ENCODE results near the gene PRRC2B. TPM values are rescaled to one million over a fixed set of nuclear protein-coding genes. Genes with fewer than 3 reads are reported as not detected.
A peak's percentile ranks its signal among the peaks of the same experiment; 100 is the strongest.

The PRRC2B gene
- total RNA-seq, 1 experiment from 2014 or later: 137 TPM

DNA sequence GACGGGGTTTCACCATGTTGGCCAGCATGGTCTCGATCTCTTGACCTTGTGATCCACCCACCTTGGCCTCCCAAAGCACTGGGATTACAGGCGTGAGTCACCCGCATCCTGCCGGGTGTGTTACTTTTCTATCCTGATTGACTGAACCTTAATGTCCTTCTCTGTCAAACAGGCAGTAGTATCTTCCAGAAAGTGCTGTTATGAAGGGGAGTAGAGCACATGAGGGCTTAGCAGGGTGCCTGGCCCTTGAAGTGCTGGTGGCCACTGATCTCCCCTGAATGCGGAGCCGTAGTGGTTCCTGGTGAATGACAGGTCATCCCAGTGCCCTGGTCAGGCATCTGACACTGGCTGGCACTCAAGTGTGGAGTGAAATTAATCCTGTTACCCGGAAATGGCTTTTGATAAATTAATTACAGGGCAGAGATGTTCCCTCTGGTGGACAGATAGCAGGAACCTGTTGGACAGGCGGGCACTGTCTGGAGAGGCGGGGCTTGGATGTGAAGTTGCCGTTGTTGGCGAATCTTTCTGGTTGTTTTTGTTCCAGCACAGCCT is 28.4 kb downstream of the PRRC2B start:
- BruUV-seq (replicated peaks): no TSS peak
- DNase-seq: peak; percentile 40
- Mint-ChIP-seq H3K4me1 (ENCODE audit: low read depth, unreplicated experiment) (peaks cover 57% of the 10 kb centered on the region), H3K27me3 (ENCODE audit: unreplicated experiment) (no peaks in the 10 kb centered on the region), H3K9me3 (ENCODE audit: low read depth, unreplicated experiment) (no peaks in the 10 kb centered on the region), H3K36me3 (ENCODE audit: insufficient read depth, unreplicated experiment) (peaks cover 35% of the 10 kb centered on the region), H3K4me3 (ENCODE audit: low read depth, unreplicated experiment) (peak overlapping the region; percentile 46), H3K27ac (ENCODE audit: unreplicated experiment) (peak overlapping the region; percentile 47)
- TF ChIP-seq, protein P1, sequence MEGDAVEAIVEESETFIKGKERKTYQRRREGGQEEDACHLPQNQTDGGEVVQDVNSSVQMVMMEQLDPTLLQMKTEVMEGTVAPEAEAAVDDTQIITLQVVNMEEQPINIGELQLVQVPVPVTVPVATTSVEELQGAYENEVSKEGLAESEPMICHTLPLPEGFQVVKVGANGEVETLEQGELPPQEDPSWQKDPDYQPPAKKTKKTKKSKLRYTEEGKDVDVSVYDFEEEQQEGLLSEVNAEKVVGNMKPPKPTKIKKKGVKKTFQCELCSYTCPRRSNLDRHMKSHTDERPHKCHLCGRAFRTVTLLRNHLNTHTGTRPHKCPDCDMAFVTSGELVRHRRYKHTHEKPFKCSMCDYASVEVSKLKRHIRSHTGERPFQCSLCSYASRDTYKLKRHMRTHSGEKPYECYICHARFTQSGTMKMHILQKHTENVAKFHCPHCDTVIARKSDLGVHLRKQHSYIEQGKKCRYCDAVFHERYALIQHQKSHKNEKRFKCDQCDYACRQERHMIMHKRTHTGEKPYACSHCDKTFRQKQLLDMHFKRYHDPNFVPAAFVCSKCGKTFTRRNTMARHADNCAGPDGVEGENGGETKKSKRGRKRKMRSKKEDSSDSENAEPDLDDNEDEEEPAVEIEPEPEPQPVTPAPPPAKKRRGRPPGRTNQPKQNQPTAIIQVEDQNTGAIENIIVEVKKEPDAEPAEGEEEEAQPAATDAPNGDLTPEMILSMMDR (IDR thresholded peaks at IDR 0.05; ENCODE audit: unreplicated experiment): no peak
- intact Hi-C loops (cut with micrococcal nuclease; ENCODE audit: unreplicated experiment): loop anchor here (2.0 kb wide), 2 partner anchors 26 to 72 kb away; no protein-coding TSS in a partner anchor
- CTCF ChIA-PET: interaction anchor here (1.3 to 1.8 kb wide), 3 partner anchors 10 to 72 kb away, joined by 3 to 6 read pairs (median 5); no protein-coding TSS in a partner anchor

DNA sequence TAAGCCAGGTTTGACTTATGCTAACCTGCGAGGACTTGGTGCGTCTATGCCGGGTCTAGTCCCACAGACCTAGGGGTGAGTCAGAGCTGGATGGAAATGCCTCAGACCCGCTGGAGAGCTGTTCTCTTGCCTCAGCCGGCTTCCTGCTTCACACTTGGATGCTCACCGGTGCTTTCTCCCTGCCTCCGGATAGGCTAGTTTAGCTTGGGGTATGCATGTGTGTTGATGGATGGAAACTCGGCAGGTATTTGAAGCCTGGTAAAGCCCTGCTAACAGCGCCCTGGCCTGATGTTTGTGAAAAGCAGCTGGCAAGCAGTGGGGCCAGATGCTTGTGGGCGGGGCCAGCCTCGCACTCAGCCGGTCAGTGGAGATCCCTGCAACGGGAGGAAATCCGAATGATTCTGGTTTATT is 29.3 kb downstream of the PRRC2B start:
- peak overlapping the region; percentile 47 for H3K27ac Mint-ChIP-seq (ENCODE audit: unreplicated experiment)
- CTCF ChIA-PET: interaction anchor here (0.6 to 1.8 kb wide), 8 partner anchors 9 to 158 kb away, joined by 3 to 6 read pairs (median 3); no protein-coding TSS in a partner anchor
- H3K4me1 Mint-ChIP-seq (ENCODE audit: low read depth, unreplicated experiment): peaks cover 48% of the 10 kb centered on the region
- no peaks in the 10 kb centered on the region for H3K27me3 Mint-ChIP-seq (ENCODE audit: unreplicated experiment)
- TF ChIP-seq, protein P1 (IDR thresholded peaks at IDR 0.05; ENCODE audit: unreplicated experiment): no peak
- BruUV-seq (replicated peaks): no TSS peak
- peak; percentile 55 for DNase-seq
- peaks cover 33% of the 10 kb centered on the region for H3K36me3 Mint-ChIP-seq (ENCODE audit: insufficient read depth, unreplicated experiment)
- intact Hi-C loops (cut with micrococcal nuclease; ENCODE audit: unreplicated experiment): loop anchor here (2.0 kb wide), 2 partner anchors 26 to 72 kb away; no protein-coding TSS in a partner anchor
- no peaks in the 10 kb centered on the region for H3K9me3 Mint-ChIP-seq (ENCODE audit: low read depth, unreplicated experiment)
- H3K4me3 Mint-ChIP-seq (ENCODE audit: low read depth, unreplicated experiment): peak overlapping the region; percentile 46

DNA sequence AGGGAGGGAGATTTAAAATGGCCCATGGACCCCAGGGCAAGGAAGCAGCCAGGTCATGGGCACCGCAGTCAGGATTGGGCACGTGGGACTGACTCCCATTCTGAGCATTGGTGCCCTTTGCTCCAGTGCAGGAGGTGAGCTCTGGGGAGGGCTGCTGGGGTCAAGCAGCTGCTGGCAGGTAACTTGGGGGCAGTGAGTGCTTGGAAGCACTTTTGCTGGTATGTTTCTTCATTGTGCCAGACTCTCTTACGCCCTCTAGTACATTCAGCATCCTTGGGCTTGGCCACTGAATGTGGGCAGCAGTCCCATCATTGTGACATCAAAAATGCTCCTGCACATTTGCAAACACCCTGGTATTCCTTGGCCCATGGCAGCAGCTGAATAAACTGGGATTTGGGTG is 32.7 kb downstream of the PRRC2B start:
- no peaks in the 10 kb centered on the region for H3K27me3 Mint-ChIP-seq (ENCODE audit: unreplicated experiment)
- H3K4me3 Mint-ChIP-seq (ENCODE audit: low read depth, unreplicated experiment): no peak overlapping the region
- peaks cover 16% of the 10 kb centered on the region for H3K36me3 Mint-ChIP-seq (ENCODE audit: insufficient read depth, unreplicated experiment)
- H3K9me3 Mint-ChIP-seq (ENCODE audit: low read depth, unreplicated experiment): no peaks in the 10 kb centered on the region
- no peak overlapping the region for H3K27ac Mint-ChIP-seq (ENCODE audit: unreplicated experiment)
- intact Hi-C loops (cut with micrococcal nuclease; ENCODE audit: unreplicated experiment): no loop called here
- DNase-seq: no peak
- no TSS peak for BruUV-seq (replicated peaks)
- CTCF ChIA-PET: no interaction called here
- TF ChIP-seq, protein P1 (IDR thresholded peaks at IDR 0.05; ENCODE audit: unreplicated experiment): no peak
- peaks cover 23% of the 10 kb centered on the region for H3K4me1 Mint-ChIP-seq (ENCODE audit: low read depth, unreplicated experiment)

DNA sequence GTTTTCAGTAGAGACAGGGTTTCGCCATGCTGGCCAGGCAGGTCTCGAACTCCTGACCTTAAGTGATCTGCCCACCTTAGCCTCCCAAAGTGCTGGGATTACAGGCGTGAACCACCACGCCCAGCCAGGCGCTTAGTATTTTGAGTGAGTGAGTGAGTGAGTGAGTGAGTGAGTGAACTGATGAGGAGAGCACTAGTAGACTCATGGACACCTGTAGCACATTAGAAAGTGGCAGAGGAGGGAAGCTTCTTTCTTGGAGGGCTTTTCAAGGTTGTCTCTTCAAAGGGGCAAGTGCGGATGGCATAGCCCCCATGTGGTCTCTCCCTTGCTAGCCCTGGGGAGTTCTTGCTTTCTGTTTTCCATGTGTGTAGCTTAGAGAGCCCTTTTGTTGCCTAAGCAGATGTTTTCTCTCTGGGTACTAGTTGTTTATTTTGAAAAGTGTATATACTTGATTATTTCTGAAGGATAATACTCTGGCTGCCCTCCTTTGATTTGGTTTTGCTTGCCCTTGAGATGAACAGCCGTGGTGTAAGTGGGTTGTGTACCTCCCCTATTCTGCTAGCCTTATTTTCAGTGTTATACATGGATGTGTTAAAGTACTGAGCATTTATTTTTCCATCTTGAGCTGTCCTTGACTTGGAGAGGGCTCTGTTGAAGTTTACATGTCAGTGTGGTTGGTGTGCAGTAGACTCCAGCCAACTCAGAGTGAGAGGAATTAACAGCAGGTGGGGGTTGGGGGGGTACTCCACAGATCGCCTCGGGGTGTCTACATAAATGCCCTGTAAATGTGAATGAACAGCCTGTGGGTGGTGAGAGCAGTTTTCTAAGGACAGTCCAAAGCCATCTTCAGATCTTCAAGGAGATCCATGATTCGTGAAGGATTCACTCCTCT is 35.5 kb downstream of the PRRC2B start:
- no TSS peak for BruUV-seq (replicated peaks)
- H3K4me1 Mint-ChIP-seq (ENCODE audit: low read depth, unreplicated experiment): peaks cover 8% of the 10 kb centered on the region
- intact Hi-C loops (cut with micrococcal nuclease; ENCODE audit: unreplicated experiment): no loop called here
- no peaks in the 10 kb centered on the region for H3K27me3 Mint-ChIP-seq (ENCODE audit: unreplicated experiment)
- DNase-seq: no peak
- no peak overlapping the region for H3K27ac Mint-ChIP-seq (ENCODE audit: unreplicated experiment)
- H3K9me3 Mint-ChIP-seq (ENCODE audit: low read depth, unreplicated experiment): no peaks in the 10 kb centered on the region
- H3K4me3 Mint-ChIP-seq (ENCODE audit: low read depth, unreplicated experiment): no peak overlapping the region
- CTCF ChIA-PET: no interaction called here
- H3K36me3 Mint-ChIP-seq (ENCODE audit: insufficient read depth, unreplicated experiment): peaks cover 15% of the 10 kb centered on the region
- TF ChIP-seq, protein P1 (IDR thresholded peaks at IDR 0.05; ENCODE audit: unreplicated experiment): no peak

Measured in Calu3 (cell line).